Measurements from ENCODE around the gene NMT1. TPM values are rescaled to one million over a fixed set of nuclear protein-coding genes. Genes with fewer than 3 reads are reported as not detected.

Gene NMT1
- total and polyA plus RNA-seq, 2 donors from 2014 or later: 72.3 to 98.5 TPM

GRCh38 chr17:45131616-45132319, 70.7 kb downstream of the NMT1 start:
- TF ChIP-seq CTCF (IDR thresholded peaks at IDR 0.05; ENCODE audit: borderline replicate concordance, extremely low read depth, insufficient read depth): peak; percentile 45
- H3K27ac ChIP-seq (ENCODE audit: low read depth in 2 of 2, low read length in 2 of 2): peak overlapping the region in 1 of 2 donors; percentile 57
- H3K4me1 ChIP-seq (ENCODE audit: control insufficient read depth in 2 of 3, insufficient read depth in 2 of 3, low read depth in 1 of 3, low read length in 3 of 3): peaks cover 0 to 28% (median 6%) of the 10 kb centered on the region in 3 donors
- FAIRE-seq: no peak
- H3K9ac ChIP-seq (ENCODE audit: low read length in 3 of 3): peak overlapping the region in 1 of 3 donors; percentile 55
- H3K36me3 ChIP-seq (ENCODE audit: control insufficient read depth in 2 of 3, insufficient read depth in 3 of 3, low read length in 3 of 3): no peaks in the 10 kb centered on the region
- no peaks in the 10 kb centered on the region for H3K27me3 ChIP-seq (ENCODE audit: control insufficient read depth, insufficient read depth, low read length)
- intact Hi-C loops (cut with DNase I): loop anchor here (10.0 kb wide), 1 partner anchor 63 kb away; no protein-coding TSS in a partner anchor
- DNase-seq: peak; percentile 70 to 88 (median 76)
- no peaks in the 10 kb centered on the region for H3K9me3 ChIP-seq (ENCODE audit: control insufficient read depth in 2 of 3, insufficient read depth in 1 of 3, low read length in 3 of 3)
- H3K4me3 ChIP-seq (ENCODE audit: low read length in 3 of 3): peak overlapping the region; percentile 16 to 60 (median 30)

GRCh38 chr17:45132320-45132571, 71.1 kb downstream of the NMT1 start, which contains the start of gene PLCD3:
TSS of gene PLCD3 (minus strand) at chr17:45132515. CDS start at chr17:45132410, 105 bp downstream.
- Histone ChIP-seq H3K4me3 (ENCODE audit: low read length in 3 of 3) (peak within 1 kb of the TSS; percentile 49 to 86 (median 85)), H3K27ac (ENCODE audit: low read depth in 2 of 2, low read length in 2 of 2) (peak within 1 kb of the TSS; percentile 98), H3K36me3 (ENCODE audit: control insufficient read depth in 2 of 3, insufficient read depth in 3 of 3, low read length in 3 of 3) (no peaks in the 10 kb centered on the region), H3K9ac (ENCODE audit: low read length in 3 of 3) (peak within 1 kb of the TSS; percentile 44 to 90 (median 86)), H3K4me1 (ENCODE audit: control insufficient read depth in 2 of 3, insufficient read depth in 2 of 3, low read depth in 1 of 3, low read length in 3 of 3) (peaks cover 0 to 28% (median 8%) of the 10 kb centered on the region in 3 donors), H3K9me3 (ENCODE audit: control insufficient read depth in 2 of 3, insufficient read depth in 1 of 3, low read length in 3 of 3) (no peaks in the 10 kb centered on the region), H3K27me3 (ENCODE audit: control insufficient read depth, insufficient read depth, low read length) (no peaks in the 10 kb centered on the region)
- intact Hi-C loops (cut with DNase I): loop anchor here (10.0 kb wide), 1 partner anchor 63 kb away; no protein-coding TSS in a partner anchor
- TF ChIP-seq CTCF (IDR thresholded peaks at IDR 0.05; ENCODE audit: borderline replicate concordance, extremely low read depth, insufficient read depth): no peak
- no peak for DNase-seq
- FAIRE-seq: no peak

- H3K9me3 ChIP-seq (ENCODE audit: control insufficient read depth in 2 of 3, insufficient read depth in 1 of 3, low read length in 3 of 3): no peaks in the 10 kb centered on the region
- peaks cover 0 to 22% (median 12%) of the 10 kb centered on the region in 3 donors for H3K4me1 ChIP-seq (ENCODE audit: control insufficient read depth in 2 of 3, insufficient read depth in 2 of 3, low read depth in 1 of 3, low read length in 3 of 3)
- no peaks in the 10 kb centered on the region for H3K27me3 ChIP-seq (ENCODE audit: control insufficient read depth, insufficient read depth, low read length)
- peak overlapping the region; percentile 44 to 90 (median 86) for H3K9ac ChIP-seq (ENCODE audit: low read length in 3 of 3)
- DNase-seq (peak; percentile 86 to 96 (median 93)), FAIRE-seq (no peak)
- H3K4me3 ChIP-seq (ENCODE audit: low read length in 3 of 3): peak overlapping the region; percentile 49 to 86 (median 85)
- TF ChIP-seq CTCF (IDR thresholded peaks at IDR 0.05; ENCODE audit: borderline replicate concordance, extremely low read depth, insufficient read depth): peak; percentile 89
- no peaks in the 10 kb centered on the region for H3K36me3 ChIP-seq (ENCODE audit: control insufficient read depth in 2 of 3, insufficient read depth in 3 of 3, low read length in 3 of 3)
- H3K27ac ChIP-seq (ENCODE audit: low read depth in 2 of 2, low read length in 2 of 2): peak overlapping the region; percentile 98
- intact Hi-C loops (cut with DNase I): loop anchor here (10.0 kb wide), 1 partner anchor 62 kb away; no protein-coding TSS in a partner anchor
Measured at GRCh38 chr17:45132572-45133463, 71.7 kb downstream of the NMT1 start.
